KMS-11 (cell line): ENCODE measurements around the gene LAPTM4A.

Experiments used
- H2AFZ ChIP-seq: fragments of 200-600 bp; sonication (generic); 2 replicates; pipeline ENCODE4 v1.6.1; 2016; ENCODE audit warnings: antibody characterized with exemption, mixed run types, low read depth
- H3K27ac ChIP-seq: fragments of 200-600 bp; sonication (generic); 2 replicates; pipeline ENCODE4 v1.6.1; 2016; ENCODE audit warnings: mild to moderate bottlenecking, mixed run types
- H3K27me3 ChIP-seq: fragments of 200-600 bp; sonication (generic); 2 replicates; pipeline ENCODE4 v1.6.1; 2017; ENCODE audit warnings: mild to moderate bottlenecking, low read depth, mixed run types, moderate library complexity; ENCODE audit not compliant: insufficient read depth
- H3K36me3 ChIP-seq: fragments of 200-600 bp; sonication (generic); 2 replicates; pipeline ENCODE4 v1.6.1; 2017; ENCODE audit warnings: mild to moderate bottlenecking, mixed run types; ENCODE audit not compliant: insufficient read depth
- H3K4me1 ChIP-seq: fragments of 200-600 bp; sonication (generic); 2 replicates; pipeline ENCODE4 v1.6.1; 2016; ENCODE audit warnings: mild to moderate bottlenecking, low read depth, mixed run types; ENCODE audit not compliant: poor library complexity, severe bottlenecking
- H3K4me2 ChIP-seq: fragments of 200-600 bp; sonication (generic); 2 replicates; pipeline ENCODE4 v1.7.0; 2016; ENCODE audit warnings: mild to moderate bottlenecking, mixed run types
- H3K4me3 ChIP-seq: fragments of 200-600 bp; sonication (generic); IDR thresholded peaks from 2 replicates; pipeline ENCODE4 v1.6.1; 2017; ENCODE audit warnings: low read depth, low read length, mixed read lengths; ENCODE audit not compliant: insufficient read depth
- H3K79me2 ChIP-seq: fragments of 200-600 bp; sonication (generic); 2 replicates; pipeline ENCODE4 v1.6.1; 2016; ENCODE audit warnings: low read depth, mixed run types; ENCODE audit not compliant: insufficient read depth
- H3K9ac ChIP-seq: fragments of 200-600 bp; sonication (generic); 2 replicates; pipeline ENCODE4 v1.6.1; 2016; ENCODE audit warnings: mild to moderate bottlenecking, mixed run types
- H4K20me1 ChIP-seq: fragments of 200-600 bp; sonication (generic); 2 replicates; pipeline ENCODE4 v1.6.1; 2016; ENCODE audit warnings: mild to moderate bottlenecking, mixed run types; ENCODE audit not compliant: insufficient read depth
- CTCF ChIP-seq: fragments of 200-600 bp; sonication (generic); conservative IDR thresholded peaks from 2 replicates; pipeline ENCODE4 v1.6.1; 2017; ENCODE audit warnings: low read depth, mild to moderate bottlenecking, antibody characterized with exemption, low read length, moderate library complexity, mixed read lengths

The LAPTM4A gene

GRCh38 chr2:20065885-20066602 is 14.6 kb upstream of the LAPTM4A start:
- no peak for TF ChIP-seq CTCF
- Histone ChIP-seq H3K27ac (no peak overlapping the region), H3K4me3 (no peak overlapping the region), H3K4me2 (no peak overlapping the region), H2AFZ (no peak overlapping the region), H3K36me3 (no peaks in the 10 kb centered on the region), H3K27me3 (no peaks in the 10 kb centered on the region), H4K20me1 (no peaks in the 10 kb centered on the region), H3K9ac (no peak overlapping the region), H3K79me2 (no peaks in the 10 kb centered on the region), H3K4me1 (peaks cover 8% of the 10 kb centered on the region)

GRCh38 chr2:20064841-20065240 is 13.4 kb upstream of the LAPTM4A start:
- Histone ChIP-seq H3K9ac (no peak overlapping the region), H2AFZ (no peak overlapping the region), H3K4me3 (no peak overlapping the region), H3K27me3 (no peaks in the 10 kb centered on the region), H4K20me1 (no peaks in the 10 kb centered on the region), H3K36me3 (no peaks in the 10 kb centered on the region), H3K4me1 (peaks cover 8% of the 10 kb centered on the region), H3K27ac (no peak overlapping the region), H3K79me2 (no peaks in the 10 kb centered on the region), H3K4me2 (no peak overlapping the region)
- TF ChIP-seq CTCF: no peak

GRCh38 chr2:20064421-20064820 is 13.0 kb upstream of the LAPTM4A start:
- Histone ChIP-seq H3K36me3 (no peaks in the 10 kb centered on the region), H3K27ac (no peak overlapping the region), H3K4me1 (peaks cover 8% of the 10 kb centered on the region), H3K9ac (no peak overlapping the region), H3K27me3 (no peaks in the 10 kb centered on the region), H2AFZ (no peak overlapping the region), H3K4me3 (no peak overlapping the region), H3K4me2 (no peak overlapping the region), H4K20me1 (no peaks in the 10 kb centered on the region), H3K79me2 (no peaks in the 10 kb centered on the region)
- TF ChIP-seq CTCF: no peak

GRCh38 chr2:20062615-20063545 is 11.5 kb upstream of the LAPTM4A start:
- Histone ChIP-seq H3K36me3 (no peaks in the 10 kb centered on the region), H3K9ac (no peak overlapping the region), H3K27me3 (no peaks in the 10 kb centered on the region), H3K4me2 (no peak overlapping the region), H4K20me1 (no peaks in the 10 kb centered on the region), H2AFZ (no peak overlapping the region), H3K4me3 (no peak overlapping the region), H3K4me1 (peaks cover 8% of the 10 kb centered on the region), H3K27ac (no peak overlapping the region), H3K79me2 (no peaks in the 10 kb centered on the region)
- TF ChIP-seq CTCF: no peak
